HG03159 (cell line): Measurements from ENCODE around the gene BIVM.
A peak's percentile ranks its signal among the peaks of the same experiment; 100 is the strongest.
"Not testable (repeated sequence)": the region's sequence is repeated elsewhere in the genome, so short reads cannot be mapped to it uniquely, and the experiment has no call there.

Experiments used
- ATAC-seq: cut with Tn5 transposase; IDR thresholded peaks from one replicate; pipeline ENCODE4 v1.9.1; 2021; ENCODE audit warnings: mild to moderate bottlenecking, moderate library complexity; ENCODE audit not compliant: unreplicated experiment

The BIVM gene, protein sequence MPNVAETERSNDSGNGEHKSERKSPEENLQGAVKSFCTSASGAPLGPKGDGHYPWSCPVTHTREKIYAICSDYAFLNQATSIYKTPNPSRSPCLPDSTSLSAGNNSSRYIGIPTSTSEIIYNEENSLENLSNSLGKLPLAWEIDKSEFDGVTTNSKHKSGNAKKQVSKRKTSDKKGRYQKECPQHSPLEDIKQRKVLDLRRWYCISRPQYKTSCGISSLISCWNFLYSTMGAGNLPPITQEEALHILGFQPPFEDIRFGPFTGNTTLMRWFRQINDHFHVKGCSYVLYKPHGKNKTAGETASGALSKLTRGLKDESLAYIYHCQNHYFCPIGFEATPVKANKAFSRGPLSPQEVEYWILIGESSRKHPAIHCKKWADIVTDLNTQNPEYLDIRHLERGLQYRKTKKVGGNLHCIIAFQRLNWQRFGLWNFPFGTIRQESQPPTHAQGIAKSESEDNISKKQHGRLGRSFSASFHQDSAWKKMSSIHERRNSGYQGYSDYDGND

DNA sequence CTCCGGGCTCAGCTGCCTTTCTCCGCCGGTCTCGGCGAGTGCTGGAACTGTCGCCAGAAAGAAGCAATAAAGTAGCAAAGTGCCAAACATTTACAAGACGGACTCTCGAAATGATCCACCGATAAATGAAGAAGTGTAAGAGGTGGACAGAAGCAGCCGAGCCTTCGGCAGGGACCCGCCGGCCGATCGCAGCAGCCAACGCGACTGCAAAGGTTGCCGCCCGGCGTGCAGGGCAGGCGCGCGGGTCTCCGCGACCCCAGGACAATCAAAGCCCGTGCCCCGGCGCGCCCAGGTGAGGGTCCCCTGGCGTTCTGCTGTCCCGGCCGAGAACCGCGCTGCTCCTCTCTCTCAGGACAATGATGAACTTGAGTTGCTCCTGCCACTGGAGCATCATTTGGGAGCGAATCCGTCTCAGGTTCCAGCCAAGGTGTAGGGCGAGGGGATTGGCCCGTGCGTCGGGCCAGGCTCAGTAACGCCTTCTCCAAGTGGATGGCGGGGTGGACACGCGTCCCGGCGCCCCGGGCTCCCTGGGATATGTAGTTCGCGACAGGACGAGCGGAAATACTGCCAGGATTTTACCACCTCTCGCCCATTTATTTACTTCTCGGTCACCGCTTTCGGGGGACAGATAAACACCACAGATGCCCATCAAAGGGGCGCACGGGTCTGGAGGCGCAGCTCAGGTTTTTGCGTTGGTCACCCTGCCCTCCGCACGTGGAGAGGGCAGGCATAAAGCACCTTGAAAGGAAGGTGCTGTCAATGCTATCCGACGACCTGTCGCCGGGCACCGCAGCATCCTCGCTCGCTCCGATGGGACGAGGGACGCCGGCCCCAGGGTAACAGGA is at the start of gene BIVM, which contains the start of gene POGLUT2:
BIVM (plus strand) TSS at position 539 of the 845 bp plus-strand sequence. CDS start 8,149 bp downstream, outside the sequence.
POGLUT2 (minus strand) TSS at position 396 of the 845 bp plus-strand sequence; CDS start at position 90, 306 bp downstream.
- peak; percentile 85 for ATAC-seq

DNA sequence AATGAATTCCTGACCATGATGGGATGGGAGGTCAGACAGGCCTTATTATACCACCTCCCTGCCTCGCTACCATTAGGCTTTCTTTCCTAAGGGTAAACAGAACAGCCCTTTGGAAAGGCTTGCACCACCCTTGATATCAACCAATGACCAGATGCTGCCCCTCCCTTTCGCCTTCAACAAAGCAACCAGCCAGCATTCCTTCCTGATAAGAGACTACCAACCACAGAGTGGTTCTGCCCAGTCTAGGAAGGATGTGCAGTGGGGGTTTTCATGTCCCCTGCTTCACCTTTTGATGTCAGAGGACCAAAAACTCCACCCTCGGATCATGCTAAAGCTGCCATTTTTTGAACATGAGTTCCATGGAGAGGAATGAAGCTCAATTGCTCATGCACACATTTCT is 47.0 kb upstream of the BIVM start:
- no peak for ATAC-seq

DNA sequence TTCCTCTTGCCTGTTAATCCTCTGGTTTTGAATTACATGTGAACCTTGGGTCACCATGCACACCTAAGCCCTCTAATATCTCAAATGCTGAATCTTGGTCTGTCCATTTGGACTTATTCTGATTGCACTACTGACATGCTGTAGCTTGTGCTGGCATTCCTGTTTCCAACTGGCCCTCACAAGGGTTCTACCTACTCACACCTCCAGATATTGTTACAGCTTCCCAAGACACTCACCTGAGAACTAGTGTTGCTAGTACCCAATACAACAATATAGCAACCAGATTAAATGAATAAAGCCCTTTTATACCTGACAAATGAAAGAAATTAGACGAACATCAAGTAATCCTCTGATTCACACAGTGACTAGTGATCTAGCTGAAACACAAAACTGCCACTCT is 41.9 kb upstream of the BIVM start:
- no peak for ATAC-seq

DNA sequence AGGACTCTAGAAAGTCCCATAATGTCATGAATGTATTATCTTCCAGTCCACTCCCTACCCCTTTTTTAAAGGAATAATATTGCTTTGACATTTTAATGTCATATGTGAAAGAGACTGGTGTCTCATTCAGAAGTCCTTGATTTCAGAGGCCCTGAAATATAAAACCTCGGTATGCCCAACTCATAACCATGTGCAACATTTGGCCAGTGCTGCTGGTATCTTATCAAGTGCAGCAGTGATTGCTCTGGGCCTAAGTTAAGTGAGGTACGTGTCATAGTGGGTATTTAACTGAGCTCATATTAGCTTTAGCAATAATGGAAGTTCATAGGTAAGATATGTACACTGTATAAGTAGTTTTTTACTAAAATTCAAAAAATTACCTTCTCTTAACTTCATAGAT is 40.1 kb upstream of the BIVM start:
- ATAC-seq: no peak

DNA sequence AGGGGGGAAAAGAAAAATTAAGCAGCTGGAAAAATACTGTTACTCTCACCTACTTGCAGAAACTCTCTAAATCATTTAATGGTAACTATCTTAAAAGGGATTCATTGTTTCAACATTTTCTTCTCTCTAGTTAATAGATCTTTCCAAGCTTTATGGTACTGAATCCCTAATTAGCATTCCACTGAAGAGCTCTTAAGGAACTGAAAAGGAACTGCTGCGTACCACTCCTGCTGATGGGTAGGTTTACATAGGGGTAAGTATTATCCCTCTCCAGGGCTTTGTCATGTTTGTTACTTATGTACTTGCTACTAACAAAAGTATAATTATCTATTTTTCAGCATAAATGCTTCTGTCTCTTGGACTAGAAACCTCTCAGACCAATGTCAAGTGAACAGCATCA is 37.8 kb upstream of the BIVM start:
- ATAC-seq: no peak

DNA sequence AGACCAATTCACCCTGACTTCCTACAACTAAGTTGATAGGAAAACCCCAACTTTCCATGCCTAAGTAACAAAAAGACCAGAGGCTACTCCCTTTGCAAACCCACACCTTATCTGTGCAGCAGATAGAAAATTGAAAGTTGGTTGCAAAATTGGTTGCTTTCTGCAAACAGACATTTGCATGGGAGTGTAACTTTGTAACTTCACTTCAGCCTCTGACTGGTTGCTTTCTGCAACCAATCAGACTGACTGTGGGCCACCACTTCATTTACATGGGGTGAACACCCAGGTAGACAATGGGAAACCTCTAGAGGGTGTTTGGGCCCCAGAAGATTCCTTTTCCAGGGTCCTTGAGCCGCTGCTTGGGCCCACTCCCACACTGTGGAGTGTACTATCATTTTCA is 35.2 kb upstream of the BIVM start:
- no peak for ATAC-seq

DNA sequence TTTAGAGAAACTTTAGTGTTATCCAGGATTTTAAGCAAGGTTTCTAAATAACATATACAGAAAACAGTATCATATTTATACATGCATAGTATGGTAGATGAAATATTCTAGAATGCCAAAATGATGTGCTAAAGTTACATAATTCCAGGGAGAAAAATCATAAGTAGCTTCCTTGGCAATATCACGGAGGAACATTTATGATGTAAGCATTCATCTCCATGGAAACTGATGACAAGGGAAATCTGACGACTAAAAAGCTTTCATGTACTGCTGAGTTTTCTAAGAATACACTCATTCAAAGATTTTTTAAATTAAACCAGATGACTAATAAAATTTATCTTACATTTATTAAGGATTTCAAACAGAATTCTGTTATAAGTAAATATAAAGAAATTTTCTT is 30.0 kb upstream of the BIVM start:
- ATAC-seq: no peak

DNA sequence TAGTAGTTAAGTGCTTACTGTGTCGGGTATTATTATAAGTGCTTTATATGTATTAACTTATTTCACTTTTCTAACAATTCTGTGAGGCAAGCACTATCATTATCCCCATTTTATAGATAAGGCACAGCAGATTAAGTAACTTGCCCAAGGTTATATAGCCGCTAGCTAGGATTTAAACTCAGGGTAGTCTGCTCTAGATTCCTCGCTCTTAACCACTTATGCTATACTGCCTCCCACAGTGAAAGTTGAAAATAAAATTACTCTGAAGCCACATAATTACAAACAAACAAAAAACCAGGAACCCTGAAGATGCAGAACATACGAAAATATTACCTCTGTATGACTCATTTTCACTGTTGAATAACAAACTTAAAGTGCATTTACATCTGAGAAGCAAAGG is 29.2 kb upstream of the BIVM start:
- ATAC-seq: no peak

DNA sequence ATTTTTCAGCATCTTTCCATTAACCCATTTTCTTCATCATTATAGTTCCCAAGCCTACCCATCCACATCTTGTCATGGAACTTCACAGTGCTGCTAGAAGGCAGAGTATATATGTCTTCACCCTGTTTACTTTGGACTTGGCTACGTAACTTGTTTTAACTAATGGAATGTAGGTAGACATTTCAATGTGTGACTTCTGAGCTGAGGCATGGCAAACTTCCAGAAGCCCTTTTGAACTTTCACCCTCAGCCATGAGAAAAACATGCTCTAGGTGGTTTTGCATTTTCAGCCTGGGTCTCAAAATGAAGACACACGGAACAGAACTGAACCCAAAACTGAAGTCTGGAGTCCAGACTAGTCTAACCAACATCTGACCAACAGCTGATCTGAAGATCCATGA is 28.5 kb upstream of the BIVM start:
- ATAC-seq: no peak

DNA sequence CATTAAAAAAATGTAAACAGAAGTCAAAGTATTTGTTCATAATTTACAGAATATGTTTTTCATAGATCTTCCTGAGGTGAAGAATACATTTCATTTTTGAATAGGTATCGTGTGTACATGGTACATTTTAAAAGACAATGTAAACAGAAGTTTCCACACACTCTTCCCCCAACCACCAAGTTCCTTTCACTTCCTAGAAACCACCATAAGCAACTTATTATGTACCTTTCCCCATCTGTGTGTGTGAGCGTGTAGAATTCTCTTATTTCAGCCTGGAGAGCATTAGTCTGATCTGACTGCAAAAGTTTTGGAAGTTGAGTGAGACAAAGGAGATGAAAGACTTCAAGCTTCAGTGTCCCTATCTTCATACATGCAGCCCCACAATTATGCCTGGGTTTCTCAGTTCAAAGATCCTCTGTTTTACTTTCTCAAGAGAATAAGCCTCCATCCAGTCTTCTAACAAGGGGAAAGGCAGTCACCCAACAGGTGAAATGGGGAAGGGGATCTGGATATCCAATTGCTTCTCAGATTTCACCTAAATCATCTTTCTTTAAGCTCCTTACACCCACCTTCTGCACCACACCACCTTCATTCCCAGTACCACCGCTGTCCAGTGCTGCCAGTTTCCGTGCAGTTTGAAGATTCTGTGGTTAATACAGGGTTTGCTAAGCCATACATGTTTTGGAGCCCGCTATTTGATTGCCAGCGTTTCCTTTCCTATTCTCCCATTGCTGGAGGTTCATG is 27.4 kb upstream of the BIVM start:
- ATAC-seq: no peak

DNA sequence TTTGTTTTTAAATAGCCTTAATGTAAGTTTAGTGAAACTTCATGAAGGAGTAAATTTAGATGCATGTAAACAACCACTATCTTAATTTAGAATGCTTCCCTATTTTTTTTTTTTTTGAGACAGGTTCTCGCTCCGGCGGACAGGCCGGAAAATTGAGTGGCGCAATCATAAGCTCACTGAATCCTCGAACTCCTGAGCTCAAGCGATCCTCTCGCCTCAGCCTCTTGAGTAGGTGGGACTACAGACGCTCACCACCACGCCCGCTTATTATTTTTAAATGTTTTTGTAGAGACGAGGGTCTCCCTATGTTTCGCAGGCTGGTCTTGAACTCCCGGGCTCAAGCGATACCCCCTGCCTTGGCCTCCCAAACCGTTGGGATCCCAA is 26.9 kb upstream of the BIVM start:
- ATAC-seq: no peak

DNA sequence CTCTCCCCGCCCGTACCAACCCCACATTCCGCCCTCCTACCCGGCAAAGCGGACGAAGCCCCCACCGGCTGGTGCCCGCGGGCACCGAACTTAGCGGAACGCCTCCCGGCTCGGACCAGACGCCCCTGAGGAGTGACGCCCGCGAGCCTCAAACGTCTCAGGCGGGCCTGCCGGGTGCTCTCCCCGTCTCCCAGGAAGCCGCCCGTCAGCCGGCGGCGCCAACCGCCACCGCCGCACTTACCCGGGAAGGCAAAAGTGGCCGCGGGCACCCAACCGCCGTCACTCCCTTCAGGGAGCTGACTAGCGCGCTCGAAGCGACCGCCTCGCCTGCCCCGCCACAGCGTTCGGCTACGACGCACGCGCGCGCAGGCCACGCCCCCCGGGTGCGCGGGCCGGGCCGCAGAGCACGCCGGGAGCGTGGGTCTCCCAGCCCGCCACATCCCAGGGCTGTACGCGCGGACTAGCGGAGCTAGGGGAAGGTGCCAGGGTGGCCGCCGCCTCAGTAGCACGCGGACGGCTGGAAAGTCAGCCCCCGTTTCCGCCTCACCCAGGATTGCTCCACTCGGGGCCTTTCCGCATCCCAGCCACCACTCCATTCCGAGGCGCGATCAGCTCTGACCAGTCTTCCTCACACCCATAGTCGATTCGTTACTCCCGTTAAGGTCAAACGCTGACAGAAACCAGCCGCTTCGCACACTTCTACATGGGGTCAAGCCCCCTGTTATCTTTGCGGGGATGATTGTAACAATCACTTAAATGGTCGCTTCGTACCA is 25.3 kb upstream of the BIVM start, which contains the start of gene TEX30:
TEX30 (minus strand) TSS at position 346 of the 773 bp plus-strand sequence. CDS start 3,760 bp downstream, outside the sequence.
- ATAC-seq: peak; percentile 90

DNA sequence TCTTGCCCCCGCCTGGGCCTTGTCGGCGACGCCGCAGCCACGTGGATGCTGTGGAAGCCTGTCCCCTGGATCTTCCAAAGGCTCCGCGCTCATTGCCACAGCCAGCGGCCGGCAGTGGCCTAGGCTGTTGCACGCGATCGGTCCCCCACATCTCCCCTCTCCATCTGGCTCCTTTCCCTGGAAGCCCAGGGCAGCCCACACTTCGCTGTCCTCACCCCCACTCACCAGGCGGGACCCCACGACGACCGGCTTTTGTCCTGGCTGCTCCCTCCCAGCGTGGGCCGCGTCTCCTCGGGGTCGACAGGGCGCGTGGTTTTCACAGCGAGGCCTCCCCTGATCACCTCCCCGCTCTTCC is 24.7 kb upstream of the BIVM start:
- no peak for ATAC-seq

DNA sequence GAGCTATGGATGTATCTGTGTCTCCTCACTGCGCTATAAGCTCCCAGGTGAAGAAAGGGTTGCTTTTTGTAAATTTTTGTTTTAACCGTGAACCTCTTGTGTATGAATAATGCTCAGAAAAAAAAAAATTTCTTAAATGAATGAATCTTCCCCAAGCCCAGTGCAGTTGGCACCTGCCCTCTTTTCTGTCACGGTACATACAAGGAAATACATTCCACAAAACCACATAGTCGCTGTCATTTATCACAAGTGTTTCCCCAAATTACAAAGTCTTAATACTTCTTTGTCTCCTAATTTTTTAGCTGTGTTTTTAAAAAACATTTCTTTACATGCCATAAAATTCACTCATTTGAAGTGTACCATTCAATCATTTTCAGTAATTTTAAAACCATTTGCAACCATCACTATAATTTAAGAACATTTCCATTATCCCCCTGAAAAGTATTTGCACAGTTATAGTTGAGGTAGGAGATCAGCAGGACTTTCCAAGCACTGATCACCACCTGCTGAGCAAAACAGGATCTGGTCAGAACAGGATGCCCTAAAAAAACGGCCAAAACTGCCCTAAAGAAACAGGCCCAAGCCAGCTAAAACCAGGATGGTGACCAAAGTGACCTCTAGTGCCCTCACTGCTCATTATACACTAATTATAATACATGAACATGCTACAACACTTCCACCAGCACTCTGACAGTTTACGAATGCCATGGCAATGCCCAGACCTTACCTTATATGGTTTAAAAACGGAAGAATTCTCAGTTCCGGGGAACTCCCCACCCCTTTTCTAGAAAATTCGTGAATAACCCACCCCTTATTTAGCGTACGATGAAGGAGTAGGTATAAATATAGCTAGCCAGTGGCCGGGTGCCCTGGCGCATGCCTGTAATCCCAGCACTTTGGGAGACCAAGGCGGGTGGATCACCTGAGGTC is 24.1 kb upstream of the BIVM start:
- ATAC-seq: no peak

DNA sequence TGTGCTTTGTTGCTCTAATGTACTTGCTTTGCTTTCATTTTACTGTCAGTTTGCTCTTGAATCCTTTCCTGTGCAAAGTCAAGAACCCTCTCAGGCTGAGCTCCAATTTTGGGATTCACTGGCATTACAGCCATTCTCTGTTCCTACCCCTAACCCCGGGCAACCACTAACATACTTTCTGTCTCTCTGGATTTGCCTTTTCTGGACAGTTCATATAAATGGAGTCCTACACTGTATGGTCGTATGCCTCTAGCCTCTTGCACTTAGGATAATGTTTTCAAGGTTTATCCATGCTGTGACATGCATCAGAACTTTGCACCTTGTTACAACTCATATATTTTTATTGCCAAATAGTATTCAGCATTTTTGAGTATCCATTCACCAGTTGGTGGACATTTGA is 22.6 kb upstream of the BIVM start:
- ATAC-seq: no peak

DNA sequence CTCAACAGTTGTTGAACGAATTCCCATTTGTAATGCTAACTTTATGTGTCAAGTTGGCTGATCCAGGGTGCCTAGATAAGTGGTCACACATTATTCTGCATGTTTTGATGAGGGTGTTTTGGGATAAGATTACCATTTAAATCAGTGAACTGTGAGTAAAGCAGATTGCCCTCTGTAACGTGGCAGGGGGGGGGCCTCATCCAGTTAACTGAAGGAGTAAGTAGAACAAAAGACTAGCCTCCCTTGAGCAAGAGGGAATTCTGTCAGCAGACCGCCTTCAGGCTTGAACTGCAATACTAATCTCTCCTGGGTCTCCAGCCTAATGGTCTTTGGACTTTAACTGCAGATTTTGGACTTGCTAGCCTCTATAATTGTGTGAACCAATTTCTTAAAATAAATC is 21.2 kb upstream of the BIVM start:
- ATAC-seq: no peak

DNA sequence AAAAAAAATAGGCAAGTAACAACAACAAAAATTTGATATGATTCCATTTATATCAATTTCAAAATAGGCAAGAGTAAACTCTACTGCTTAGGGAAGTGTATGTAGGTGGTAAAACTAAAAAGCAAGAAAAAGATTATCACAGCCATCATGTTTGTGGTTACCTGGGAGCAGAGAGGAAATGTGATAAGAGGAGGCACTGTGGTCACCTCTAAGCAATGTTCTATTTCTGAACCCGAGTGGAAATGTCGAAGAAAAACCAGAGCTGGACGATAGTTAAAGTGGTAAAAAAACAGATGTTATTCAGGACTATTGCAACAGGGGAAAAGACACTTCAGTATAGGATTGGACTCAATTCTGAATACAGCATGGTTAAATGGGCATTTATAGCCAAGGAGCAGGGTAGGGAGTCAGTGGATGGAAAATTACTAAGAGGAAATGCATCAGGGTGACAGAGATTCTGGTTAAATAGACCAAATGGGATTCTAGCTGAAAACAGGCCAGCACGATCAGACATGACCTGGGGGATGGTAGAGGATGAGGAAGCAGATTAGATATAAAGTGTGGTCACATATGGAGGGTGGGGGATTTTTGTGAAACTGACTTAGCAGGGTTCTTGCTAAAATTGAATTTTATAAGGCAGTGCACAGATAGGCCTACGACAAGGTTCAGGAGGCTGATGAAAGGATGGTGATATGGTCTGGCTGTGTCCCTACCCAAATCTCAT is 19.3 kb upstream of the BIVM start:
- ATAC-seq: peak; percentile 42

DNA sequence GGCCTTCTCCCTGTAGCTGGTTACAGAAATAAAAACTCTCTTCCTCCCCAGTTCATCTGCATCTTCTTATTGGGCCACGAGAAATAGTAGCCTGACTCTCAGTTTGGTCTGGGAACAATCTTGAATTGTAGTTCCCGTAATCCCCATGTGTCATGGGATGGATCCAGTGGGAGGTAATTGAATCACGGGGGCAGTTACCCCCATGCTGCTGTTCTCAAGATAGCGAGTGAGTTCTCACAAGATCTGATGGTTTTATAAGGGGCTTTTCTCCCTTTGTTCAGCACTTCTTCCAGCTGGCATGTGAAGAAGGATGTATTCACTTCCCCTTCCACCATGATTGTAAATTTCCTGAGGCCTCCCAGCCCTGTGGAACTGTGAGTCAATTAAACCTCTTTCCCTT is 18.3 kb upstream of the BIVM start:
- ATAC-seq: not testable (repeated sequence)

DNA sequence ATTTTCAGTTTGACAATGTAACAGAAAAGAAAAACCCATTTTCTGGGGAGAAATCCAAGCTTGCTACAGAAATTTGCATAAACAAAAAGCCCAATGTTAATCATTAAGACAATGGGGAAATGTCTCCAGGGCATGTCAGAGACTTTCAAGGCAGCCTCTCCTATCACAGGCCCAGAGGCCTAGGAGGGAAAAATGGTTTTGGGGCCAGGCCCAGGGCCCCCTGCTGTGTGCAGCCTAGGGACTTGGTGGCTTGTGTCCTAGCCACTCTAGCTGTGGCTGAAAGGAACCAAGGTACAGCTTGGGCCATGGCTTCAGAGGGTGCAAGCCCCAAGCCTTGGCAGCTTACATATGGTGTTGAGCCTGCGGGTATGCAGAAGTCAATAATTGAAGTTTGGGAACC is 17.3 kb upstream of the BIVM start:
- ATAC-seq: no peak
